ENCODE data around the gene KLK8.

KLK8 gene

DNA sequence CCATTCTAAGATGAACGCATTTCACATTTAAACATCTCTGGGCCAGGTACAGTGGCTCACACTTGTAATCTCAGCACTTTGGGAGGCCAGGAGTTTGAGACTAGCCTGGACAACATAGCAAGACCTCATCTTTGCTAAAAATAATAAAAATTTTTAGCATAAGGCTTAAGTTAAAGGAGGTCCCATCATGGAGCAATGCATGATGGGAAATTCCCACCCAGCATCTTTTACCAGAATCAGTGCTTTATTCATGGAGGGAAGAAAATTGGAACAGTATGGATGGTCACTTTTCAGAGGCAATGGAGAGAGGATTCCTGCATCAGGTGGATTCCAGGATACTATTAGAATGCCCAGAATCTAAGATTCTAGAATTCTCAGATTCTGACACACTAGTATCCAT is 3.8 kb upstream of the KLK8 start:
- TF ChIP-seq, protein P1, sequence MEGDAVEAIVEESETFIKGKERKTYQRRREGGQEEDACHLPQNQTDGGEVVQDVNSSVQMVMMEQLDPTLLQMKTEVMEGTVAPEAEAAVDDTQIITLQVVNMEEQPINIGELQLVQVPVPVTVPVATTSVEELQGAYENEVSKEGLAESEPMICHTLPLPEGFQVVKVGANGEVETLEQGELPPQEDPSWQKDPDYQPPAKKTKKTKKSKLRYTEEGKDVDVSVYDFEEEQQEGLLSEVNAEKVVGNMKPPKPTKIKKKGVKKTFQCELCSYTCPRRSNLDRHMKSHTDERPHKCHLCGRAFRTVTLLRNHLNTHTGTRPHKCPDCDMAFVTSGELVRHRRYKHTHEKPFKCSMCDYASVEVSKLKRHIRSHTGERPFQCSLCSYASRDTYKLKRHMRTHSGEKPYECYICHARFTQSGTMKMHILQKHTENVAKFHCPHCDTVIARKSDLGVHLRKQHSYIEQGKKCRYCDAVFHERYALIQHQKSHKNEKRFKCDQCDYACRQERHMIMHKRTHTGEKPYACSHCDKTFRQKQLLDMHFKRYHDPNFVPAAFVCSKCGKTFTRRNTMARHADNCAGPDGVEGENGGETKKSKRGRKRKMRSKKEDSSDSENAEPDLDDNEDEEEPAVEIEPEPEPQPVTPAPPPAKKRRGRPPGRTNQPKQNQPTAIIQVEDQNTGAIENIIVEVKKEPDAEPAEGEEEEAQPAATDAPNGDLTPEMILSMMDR (IDR thresholded peaks at IDR 0.05; ENCODE audit: control extremely low read depth, extremely low read depth, low read depth, missing control alignments): no peak
- no peak for DNase-seq (ENCODE audit: extremely low spot score)
- ChIA-PET POLR2A (no interaction called here), CTCF (no interaction called here)

DNA sequence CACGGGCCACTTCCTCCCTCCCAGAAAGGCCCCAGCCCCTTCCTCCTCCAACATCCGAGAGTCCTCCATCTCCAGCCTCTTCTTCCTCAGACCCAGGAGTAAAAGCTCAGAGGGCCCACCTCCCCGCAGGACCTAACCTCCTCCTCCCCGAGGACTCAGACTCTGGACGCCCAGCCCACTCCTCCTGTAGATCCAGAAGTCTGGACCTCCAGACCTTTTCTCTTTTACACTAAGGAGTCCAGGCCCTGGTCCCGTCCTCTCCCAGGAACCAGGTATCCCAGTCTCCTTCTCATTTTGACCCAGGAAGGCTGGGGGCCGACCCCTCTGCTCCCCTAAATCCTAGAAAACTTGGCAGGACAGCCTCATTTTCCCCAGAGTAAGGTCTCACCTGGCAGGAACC is 1.9 kb upstream of the KLK8 start:
- TF ChIP-seq, protein P1 (IDR thresholded peaks at IDR 0.05; ENCODE audit: control extremely low read depth, extremely low read depth, low read depth, missing control alignments): no peak
- no peak for DNase-seq (ENCODE audit: extremely low spot score)
- ChIA-PET POLR2A (no interaction called here), CTCF (no interaction called here)

DNA sequence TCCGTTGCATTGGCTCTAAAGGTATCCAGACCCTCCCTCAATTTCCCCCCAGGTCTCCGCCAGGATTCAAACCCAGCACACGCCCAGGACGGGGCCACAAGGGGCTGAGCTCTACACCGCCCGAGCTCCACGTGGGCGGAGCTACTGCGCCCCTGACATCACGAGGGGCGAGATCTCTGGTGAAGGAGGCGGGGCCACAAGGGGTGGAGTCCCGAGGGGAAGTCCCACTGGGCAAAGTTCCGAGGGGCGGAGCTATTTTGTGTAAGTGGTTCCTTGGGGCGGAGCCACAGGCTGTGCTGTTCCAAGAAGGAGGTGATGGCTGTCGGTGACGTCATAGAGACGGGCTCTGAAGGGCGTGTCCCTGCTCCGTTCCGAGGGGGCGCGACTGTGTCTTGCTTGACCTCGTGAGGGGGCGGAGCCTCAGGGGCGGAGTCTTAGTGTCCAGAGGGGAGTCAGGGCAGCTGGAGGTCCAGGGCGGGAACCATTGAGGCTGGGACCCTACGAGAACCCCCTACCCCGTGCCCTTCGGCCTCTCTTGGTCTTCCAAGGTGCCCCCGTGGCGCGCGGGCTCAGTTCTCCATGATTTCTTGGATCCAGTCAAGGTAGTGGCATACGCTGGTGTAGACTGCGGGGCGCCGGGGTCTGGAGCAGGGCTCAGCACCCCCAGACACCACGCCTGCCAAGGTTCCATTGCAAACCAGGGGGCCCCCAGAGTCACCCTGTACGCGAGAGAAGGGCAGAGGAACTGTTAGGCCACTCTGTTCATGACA is 1.3 kb upstream of the KLK8 start:
- TF ChIP-seq, protein P1 (IDR thresholded peaks at IDR 0.05; ENCODE audit: control extremely low read depth, extremely low read depth, low read depth, missing control alignments): no peak
- peak; percentile 62 for DNase-seq (ENCODE audit: extremely low spot score)
- ChIA-PET CTCF (interaction anchor here (1.2 kb wide), 1 partner anchor 19 kb away, joined by 3 read pairs; no protein-coding TSS in a partner anchor), POLR2A (no interaction called here)

- CTCF ChIA-PET: interaction anchor here (1.2 kb wide), 1 partner anchor 19 kb away, joined by 3 read pairs; no protein-coding TSS in a partner anchor
Observed at GRCh38 chr19:51002089-51002532, 707 bp upstream of the KLK8 start.

DNA sequence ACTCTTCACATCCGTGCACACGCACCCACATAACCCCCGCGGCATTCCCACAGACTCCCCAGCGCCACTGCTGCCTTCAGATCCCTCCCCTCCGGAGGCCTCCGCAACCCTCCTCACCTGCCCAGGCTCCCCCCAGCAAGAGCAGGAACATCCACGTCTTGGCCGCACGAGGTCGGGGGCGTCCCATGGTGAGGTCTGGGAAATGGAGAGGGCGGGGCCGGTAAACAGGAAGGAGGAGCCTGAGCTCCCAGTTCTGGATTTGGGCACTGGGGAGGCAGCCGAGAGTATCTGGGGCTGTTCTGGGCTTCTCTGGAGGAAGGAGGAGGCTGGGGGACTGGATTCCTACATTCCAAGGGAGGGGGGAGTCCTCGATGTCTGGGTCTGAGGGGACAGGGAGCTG is 423 bp downstream of the KLK8 start:
- TF ChIP-seq, protein P1 (IDR thresholded peaks at IDR 0.05; ENCODE audit: control extremely low read depth, extremely low read depth, low read depth, missing control alignments): no peak
- DNase-seq (ENCODE audit: extremely low spot score): no peak
- ChIA-PET CTCF (no interaction called here), POLR2A (no interaction called here)

More at GRCh38 chr19:51002089-51002532, 707 bp upstream of the KLK8 start:
- POLR2A ChIA-PET: no interaction called here
- DNase-seq (ENCODE audit: extremely low spot score): no peak
- TF ChIP-seq, protein P1 (IDR thresholded peaks at IDR 0.05; ENCODE audit: control extremely low read depth, extremely low read depth, low read depth, missing control alignments): no peak

- DNase-seq (ENCODE audit: extremely low spot score): no peak
- TF ChIP-seq, protein P1 (IDR thresholded peaks at IDR 0.05; ENCODE audit: control extremely low read depth, extremely low read depth, low read depth, missing control alignments): no peak
- POLR2A ChIA-PET: no interaction called here
- CTCF ChIA-PET: interaction anchor here (1.6 kb wide), 1 partner anchor 12 kb away, joined by 3 read pairs; no protein-coding TSS in a partner anchor
Observed at GRCh38 chr19:51000426-51000825, 978 bp downstream of the KLK8 start.
